Mesenchymal stem cell (in vitro differentiated cells and primary cell): Measurements from ENCODE around the gene RANBP1.

Source experiments
- DNase-seq: peaks from one replicate; pipeline ENCODE4 v3.0.0-alpha.2; 2013
- H2AFZ ChIP-seq: one replicate; pipeline ENCODE4 v1.6.1; 2013; ENCODE audit warnings: low read depth, mild to moderate bottlenecking, control low read depth, inconsistent platforms, low read length, moderate library complexity
- H2AK5ac ChIP-seq: 2 replicates; pipeline ENCODE4 v1.6.1; 2013; ENCODE audit warnings: low read length, moderate library complexity, mild to moderate bottlenecking, inconsistent platforms; ENCODE audit not compliant: severe bottlenecking
- H2BK120ac ChIP-seq: one replicate; pipeline ENCODE4 v1.6.1; 2013; ENCODE audit warnings: low read depth, mild to moderate bottlenecking, inconsistent platforms, low read length, moderate library complexity
- H2BK12ac ChIP-seq, 2 experiments: one replicate each; pipeline ENCODE4 v1.6.1; 2013; ENCODE audit warnings: inconsistent platforms in 2 of 2, low read length in 2 of 2, mild to moderate bottlenecking in 2 of 2, moderate library complexity in 2 of 2, control low read depth in 1 of 2
- H2BK15ac ChIP-seq: one replicate; pipeline ENCODE4 v1.6.1; 2013; ENCODE audit warnings: mild to moderate bottlenecking, low read depth, inconsistent platforms; ENCODE audit not compliant: poor library complexity, severe bottlenecking
- H2BK5ac ChIP-seq: 2 replicates; pipeline ENCODE4 v1.6.1; 2013; ENCODE audit warnings: low read depth, mild to moderate bottlenecking, low read length, control low read depth, inconsistent platforms; ENCODE audit not compliant: poor library complexity, severe bottlenecking
- H3K14ac ChIP-seq, 2 experiments: one replicate each; pipeline ENCODE4 v1.6.1; 2013; ENCODE audit warnings: inconsistent platforms in 2 of 2, low read length in 2 of 2, control low read depth in 1 of 2, mild to moderate bottlenecking in 1 of 2, moderate library complexity in 1 of 2
- H3K18ac ChIP-seq, 2 experiments: one replicate each; pipeline ENCODE4 v1.6.1; 2013; ENCODE audit warnings: inconsistent platforms in 2 of 2, low read length in 2 of 2, control low read depth in 1 of 2, low read depth in 1 of 2, mild to moderate bottlenecking in 1 of 2
- H3K23ac ChIP-seq, 2 experiments: one replicate each; pipeline ENCODE4 v1.6.1; 2013; ENCODE audit warnings: inconsistent platforms in 2 of 2, low read length in 2 of 2, mild to moderate bottlenecking in 2 of 2, moderate library complexity in 2 of 2, control low read depth in 1 of 2
- H3K27ac ChIP-seq: 2 replicates; pipeline ENCODE4 v1.5.1; 2013; ENCODE audit warnings: mild to moderate bottlenecking, moderate library complexity, low read length, control low read depth, inconsistent platforms; ENCODE audit not compliant: poor library complexity, severe bottlenecking
- H3K27me3 ChIP-seq, 2 experiments: 2 replicates each; pipeline versions ENCODE4 v1.6.1 to v1.7.0; 2013; ENCODE audit warnings: low read length in 2 of 2, mild to moderate bottlenecking in 2 of 2, moderate library complexity in 2 of 2, control low read depth in 1 of 2, inconsistent platforms in 1 of 2; ENCODE audit not compliant: control insufficient read depth in 1 of 2, insufficient read depth in 1 of 2
- H3K36me3 ChIP-seq, 2 experiments: 2 replicates each; pipeline versions ENCODE4 v1.6.1 to v1.7.0; 2013; ENCODE audit warnings: low read length in 2 of 2, control low read depth in 1 of 2, inconsistent platforms in 1 of 2, low read depth in 1 of 2, mild to moderate bottlenecking in 1 of 2; ENCODE audit not compliant: insufficient read depth in 2 of 2, control insufficient read depth in 1 of 2
- H3K4ac ChIP-seq, 2 experiments: one replicate each; pipeline ENCODE4 v1.6.1; 2013; ENCODE audit warnings: inconsistent platforms in 2 of 2, low read length in 2 of 2, mild to moderate bottlenecking in 2 of 2, moderate library complexity in 2 of 2, control low read depth in 1 of 2, low read depth in 1 of 2
- H3K4me1 ChIP-seq: 2 replicates; pipeline ENCODE4 v1.6.1; 2013; ENCODE audit warnings: low read depth, low read length, control low read depth; ENCODE audit not compliant: control insufficient read depth, insufficient read depth
- H3K4me2 ChIP-seq: 2 replicates; pipeline ENCODE4 v1.6.1; 2013; ENCODE audit warnings: low read length, mild to moderate bottlenecking, inconsistent platforms; ENCODE audit not compliant: poor library complexity, severe bottlenecking
- H3K4me3 ChIP-seq, 2 experiments: 2 replicates each; pipeline versions ENCODE4 v1.5.1 to v1.7.0; 2013; ENCODE audit warnings: low read length in 2 of 2, mild to moderate bottlenecking in 2 of 2, control low read depth in 1 of 2, low read depth in 1 of 2; ENCODE audit not compliant: insufficient read depth in 1 of 2
- H3K79me1 ChIP-seq: replicated peaks from 2 replicates; pipeline ENCODE4 v1.6.1; 2013; ENCODE audit warnings: mild to moderate bottlenecking, control low read depth, low read length, inconsistent platforms; ENCODE audit not compliant: poor library complexity, severe bottlenecking
- H3K9ac ChIP-seq: 2 replicates; pipeline ENCODE4 v1.7.0; 2013; ENCODE audit warnings: mild to moderate bottlenecking, low read length, moderate library complexity
- H3K9me3 ChIP-seq: 2 replicates; pipeline ENCODE4 v1.7.0; 2013; ENCODE audit warnings: mild to moderate bottlenecking, low read length; ENCODE audit not compliant: control insufficient read depth
- H4K8ac ChIP-seq: one replicate; pipeline ENCODE4 v1.6.1; 2013; ENCODE audit warnings: inconsistent platforms, mild to moderate bottlenecking, low read length, moderate library complexity
- H4K91ac ChIP-seq: one replicate; pipeline ENCODE4 v1.6.1; 2013; ENCODE audit warnings: mild to moderate bottlenecking, low read length, inconsistent platforms
- WGBS: methylation state at CpG from one replicate; pipeline ENCODE4 v1.1.7; 2013; ENCODE audit warnings: mixed read lengths; 5-methylcytosine and 5-hydroxymethylcytosine counted together

Gene RANBP1

GRCh38 chr22:20093418-20094196 lies 22.3 kb upstream of the RANBP1 start:
- H3K4me2 ChIP-seq, result no peak overlapping the region
- no peak overlapping the region for H4K91ac ChIP-seq
- H2BK120ac ChIP-seq, result no peak overlapping the region
- peaks cover 47% of the 10 kb centered on the region for H3K79me1 ChIP-seq
- no peak overlapping the region for H2AFZ ChIP-seq
- H2BK12ac ChIP-seq, result no peak overlapping the region
- no peak overlapping the region for H3K14ac ChIP-seq
- peaks cover 4% of the 10 kb centered on the region for H3K4me1 ChIP-seq
- no peak overlapping the region for H3K23ac ChIP-seq
- H3K4me3 ChIP-seq, result no peak overlapping the region
- no peak overlapping the region for H3K9ac ChIP-seq
- WGBS, result 97% methylated on average over 13 of the region's 13 CpGs
- no peak overlapping the region for H4K8ac ChIP-seq
- H3K18ac ChIP-seq, result no peak overlapping the region
- H2AK5ac ChIP-seq, result no peak overlapping the region
- no peaks in the 10 kb centered on the region for H3K27me3 ChIP-seq
- DNase-seq, result no peak
- H3K4ac ChIP-seq, result no peak overlapping the region
- H2BK5ac ChIP-seq, result no peak overlapping the region
- peaks cover 6% of the 10 kb centered on the region for H3K9me3 ChIP-seq
- H2BK15ac ChIP-seq, result no peak overlapping the region
- H3K27ac ChIP-seq, result no peak overlapping the region
- H3K36me3 ChIP-seq, result peaks cover 72 to 96% of the 10 kb centered on the region in 2 experiments

GRCh38 chr22:20094197-20094807 lies 21.6 kb upstream of the RANBP1 start:
- WGBS, result 97% methylated on average over 15 of the region's 15 CpGs
- no peak overlapping the region for H3K9ac ChIP-seq
- no peaks in the 10 kb centered on the region for H3K27me3 ChIP-seq

GRCh38 chr22:20095521-20095920 lies 20.4 kb upstream of the RANBP1 start:
- peaks cover 44% of the 10 kb centered on the region for H3K79me1 ChIP-seq
- H3K4ac ChIP-seq, result no peak overlapping the region
- H3K36me3 ChIP-seq, result peaks cover 68 to 95% of the 10 kb centered on the region in 2 experiments
- H3K23ac ChIP-seq, result no peak overlapping the region
- H3K9me3 ChIP-seq, result peaks cover 6% of the 10 kb centered on the region
- H3K18ac ChIP-seq, result no peak overlapping the region
- no peak overlapping the region for H2BK15ac ChIP-seq
- peaks cover 2% of the 10 kb centered on the region for H3K4me1 ChIP-seq
- 100% methylated on average over 2 of the region's 4 CpGs for WGBS
- H3K9ac ChIP-seq, result no peak overlapping the region
- H2BK120ac ChIP-seq, result no peak overlapping the region
- no peak overlapping the region for H3K4me2 ChIP-seq
- H4K8ac ChIP-seq, result no peak overlapping the region
- no peak for DNase-seq
- no peak overlapping the region for H4K91ac ChIP-seq
- no peak overlapping the region for H2AFZ ChIP-seq
- no peak overlapping the region for H2BK5ac ChIP-seq
- no peak overlapping the region for H2BK12ac ChIP-seq
- no peaks in the 10 kb centered on the region for H3K27me3 ChIP-seq
- H3K14ac ChIP-seq, result no peak overlapping the region
- H2AK5ac ChIP-seq, result no peak overlapping the region
- no peak overlapping the region for H3K27ac ChIP-seq
- H3K4me3 ChIP-seq, result no peak overlapping the region

More at GRCh38 chr22:20094197-20094807, 21.6 kb upstream of the RANBP1 start:
- no peak overlapping the region for H2BK12ac ChIP-seq
- peaks cover 6% of the 10 kb centered on the region for H3K9me3 ChIP-seq
- H4K8ac ChIP-seq, result no peak overlapping the region
- H2AFZ ChIP-seq, result no peak overlapping the region
- H4K91ac ChIP-seq, result no peak overlapping the region
- DNase-seq, result no peak
- H3K14ac ChIP-seq, result no peak overlapping the region
- H3K4me1 ChIP-seq, result peaks cover 4% of the 10 kb centered on the region
- H3K27ac ChIP-seq, result no peak overlapping the region
- no peak overlapping the region for H2BK15ac ChIP-seq
- no peak overlapping the region for H3K4me2 ChIP-seq
- H3K36me3 ChIP-seq, result peaks cover 71 to 96% of the 10 kb centered on the region in 2 experiments
- H3K18ac ChIP-seq, result no peak overlapping the region
- no peak overlapping the region for H2AK5ac ChIP-seq
- H2BK5ac ChIP-seq, result no peak overlapping the region
- no peak overlapping the region for H3K4me3 ChIP-seq
- no peak overlapping the region for H3K23ac ChIP-seq
- no peak overlapping the region for H3K4ac ChIP-seq
- no peak overlapping the region for H2BK120ac ChIP-seq
- peaks cover 51% of the 10 kb centered on the region for H3K79me1 ChIP-seq

GRCh38 chr22:20096574-20097420 lies 19.1 kb upstream of the RANBP1 start:
- Histone ChIP-seq H2AFZ (no peak overlapping the region), H3K27ac (no peak overlapping the region)

More at GRCh38 chr22:20096574-20097420, 19.1 kb upstream of the RANBP1 start:
- H3K27me3 ChIP-seq, result no peaks in the 10 kb centered on the region
- no peak overlapping the region for H2BK120ac ChIP-seq
- no peak overlapping the region for H2BK12ac ChIP-seq
- peaks cover 6% of the 10 kb centered on the region for H3K9me3 ChIP-seq
- no peak overlapping the region for H3K4ac ChIP-seq
- no peak overlapping the region for H3K14ac ChIP-seq
- H3K18ac ChIP-seq, result no peak overlapping the region
- no peaks in the 10 kb centered on the region for H3K4me1 ChIP-seq
- H3K9ac ChIP-seq, result no peak overlapping the region
- peaks cover 69 to 93% of the 10 kb centered on the region in 2 experiments for H3K36me3 ChIP-seq
- H2BK5ac ChIP-seq, result no peak overlapping the region
- H3K79me1 ChIP-seq, result peaks cover 43% of the 10 kb centered on the region
- DNase-seq, result no peak
- 100% methylated on average over 1 of the region's 2 CpGs for WGBS
- no peak overlapping the region for H3K23ac ChIP-seq
- no peak overlapping the region for H3K4me2 ChIP-seq
- H4K8ac ChIP-seq, result no peak overlapping the region
- H4K91ac ChIP-seq, result no peak overlapping the region
- no peak overlapping the region for H2BK15ac ChIP-seq
- no peak overlapping the region for H3K4me3 ChIP-seq
- H2AK5ac ChIP-seq, result no peak overlapping the region
